Sigmoid colon (tissue), 7 donors: ENCODE results near the gene ARRDC2. TPM values are rescaled to one million over a fixed set of nuclear protein-coding genes. Genes with fewer than 3 reads are reported as not detected.

ENCODE experiments used
- DNase-seq: peaks from one replicate; pipeline ENCODE4 v3.0.0-alpha.2; 2019
- H3K27ac ChIP-seq, 4 donors: fragments of 200-600 bp; sonication (generic); one replicate each; pipeline ENCODE4 v1.5.1; 2016 to 2019; ENCODE audit warnings: mild to moderate bottlenecking in 1 of 4
- H3K27me3 ChIP-seq, 3 donors: fragments of 200-600 bp; sonication (generic); one replicate each; pipeline ENCODE4 v1.5.1; 2019; ENCODE audit warnings: mild to moderate bottlenecking in 1 of 3
- H3K36me3 ChIP-seq, 4 donors: fragments of 200-600 bp; sonication (generic); one replicate each; pipeline ENCODE4 v1.5.1; 2016 to 2019
- H3K4me1 ChIP-seq, 4 donors: fragments of 200-600 bp; sonication (generic); one replicate each; pipeline ENCODE4 v1.5.1; 2017 to 2019
- H3K4me3 ChIP-seq, 4 donors: fragments of 200-600 bp; sonication (generic); one replicate each; pipeline ENCODE4 v1.5.1; 2017 to 2019; ENCODE audit warnings: mild to moderate bottlenecking in 2 of 4, moderate library complexity in 1 of 4
- H3K9me3 ChIP-seq, 4 donors: fragments of 200-600 bp in 3 of 4; sonication (generic) in 3 of 4; one replicate each; pipeline versions ENCODE4 v1.5.1 to v1.6.1; 2013 to 2019
- EP300 ChIP-seq, 4 donors: sonication (generic); formaldehyde crosslinking; IDR thresholded peaks; one replicate each; pipeline ENCODE4 v1.6.1; 2017; ENCODE audit warnings: antibody characterized with exemption in 4 of 4
- POLR2A ChIP-seq, 2 donors: fragments of 450-650 bp; IDR thresholded peaks; one replicate each; pipeline ENCODE4 v1.6.1; 2016; ENCODE audit warnings: antibody characterized with exemption in 2 of 2, mild to moderate bottlenecking in 2 of 2, moderate library complexity in 2 of 2
- POLR2AphosphoS5 ChIP-seq, 4 donors: sonication (generic); formaldehyde crosslinking; IDR thresholded peaks; one replicate each; pipeline ENCODE4 v1.6.1; 2017; ENCODE audit warnings: antibody characterized with exemption in 4 of 4
- WGBS, 2 donors: extraction: QIAGEN DNeasy Blood & Tissue Kit; methylation state at CpG; one replicate each; pipeline ENCODE4 v1.1.7; 2013; 5-methylcytosine and 5-hydroxymethylcytosine counted together
- intact Hi-C: fragments of 100-400 bp; cut with DNase I; formaldehyde crosslinking; loops from one replicate; pipeline ENCODE4 v1.15.1; 2023
- polyA plus RNA-seq, 3 donors: library from polyadenylated mRNA; stranded (reverse); fragments of 200-250 nt; gene quantifications; one replicate each; pipeline ENCODE4 v1.2.3, GENCODE V29; 2013
- total RNA-seq, 4 donors: library from RNA; depleted of rRNA; stranded (reverse); fragments of >200 nt; gene quantifications; one replicate each; pipeline ENCODE4 v1.1.0, GENCODE V29; 2016
- TF ChIP-seq, protein P1 (sequence below), 4 experiments: fragments of 450-650 bp in 3 of 4; fragments of 200-600 bp in 1 of 4; IDR thresholded peaks; one replicate each; pipeline ENCODE4 v1.5.1; 2016 to 2019; ENCODE audit warnings: antibody characterized with exemption in 4 of 4, mild to moderate bottlenecking in 3 of 4, moderate library complexity in 2 of 4
- donor health status: healthy with polysubstance abuse.
- donor health status: Bipolar disorder and iron deficiency.
- donor health status: healthy.

Gene ARRDC2
- total RNA-seq (10 to 100 TPM; 34.5 to 54.2 (median 37.0) TPM), polyA plus RNA-seq (10 to 100 TPM; 22.2 to 44.2 (median 36.5) TPM)

GRCh38 chr19:18007917-18008673 is at the start of gene ARRDC2:
Gene ARRDC2 (plus strand): TSS chr19:18008170. CDS start chr19:18008311, 141 bp downstream.
- TF ChIP-seq EP300 (IDR thresholded peaks at IDR 0.05) (no peak), POLR2AphosphoS5 (IDR thresholded peaks at IDR 0.05) (peak; percentile 81 to 88 (median 86)), POLR2A (IDR thresholded peaks at IDR 0.05) (peak; percentile 51 to 65)
- TF ChIP-seq, protein P1, sequence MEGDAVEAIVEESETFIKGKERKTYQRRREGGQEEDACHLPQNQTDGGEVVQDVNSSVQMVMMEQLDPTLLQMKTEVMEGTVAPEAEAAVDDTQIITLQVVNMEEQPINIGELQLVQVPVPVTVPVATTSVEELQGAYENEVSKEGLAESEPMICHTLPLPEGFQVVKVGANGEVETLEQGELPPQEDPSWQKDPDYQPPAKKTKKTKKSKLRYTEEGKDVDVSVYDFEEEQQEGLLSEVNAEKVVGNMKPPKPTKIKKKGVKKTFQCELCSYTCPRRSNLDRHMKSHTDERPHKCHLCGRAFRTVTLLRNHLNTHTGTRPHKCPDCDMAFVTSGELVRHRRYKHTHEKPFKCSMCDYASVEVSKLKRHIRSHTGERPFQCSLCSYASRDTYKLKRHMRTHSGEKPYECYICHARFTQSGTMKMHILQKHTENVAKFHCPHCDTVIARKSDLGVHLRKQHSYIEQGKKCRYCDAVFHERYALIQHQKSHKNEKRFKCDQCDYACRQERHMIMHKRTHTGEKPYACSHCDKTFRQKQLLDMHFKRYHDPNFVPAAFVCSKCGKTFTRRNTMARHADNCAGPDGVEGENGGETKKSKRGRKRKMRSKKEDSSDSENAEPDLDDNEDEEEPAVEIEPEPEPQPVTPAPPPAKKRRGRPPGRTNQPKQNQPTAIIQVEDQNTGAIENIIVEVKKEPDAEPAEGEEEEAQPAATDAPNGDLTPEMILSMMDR (IDR thresholded peaks at IDR 0.05): no peak
- DNase-seq: peak; percentile 96
- 19 to 22% methylated on average over 92 of the region's 92 CpGs for WGBS, 2 donors
- intact Hi-C loops: loop anchor here (1.0 to 5.0 kb wide), 2 partner anchors 50 to 154 kb away; no protein-coding TSS in a partner anchor
- H3K36me3 ChIP-seq: peaks cover 26 to 42% (median 33%) of the 10 kb centered on the region in 4 donors
- peak within 1 kb of the TSS; percentile 85 to 92 (median 89) for H3K27ac ChIP-seq
- H3K4me1 ChIP-seq: peaks cover 0 to 29% (median 13%) of the 10 kb centered on the region in 4 donors
- peak within 1 kb of the TSS; percentile 35 to 61 (median 54) for H3K4me3 ChIP-seq
- no peaks in the 10 kb centered on the region for H3K9me3 ChIP-seq
- H3K27me3 ChIP-seq: no peaks in the 10 kb centered on the region

GRCh38 chr19:17963936-17964691 is 43.9 kb upstream of the ARRDC2 start:
- DNase-seq: no peak
- TF ChIP-seq, protein P1 (IDR thresholded peaks at IDR 0.05): no peak
- no peak for TF ChIP-seq POLR2A (IDR thresholded peaks at IDR 0.05)
- no peak for TF ChIP-seq POLR2AphosphoS5 (IDR thresholded peaks at IDR 0.05)
- TF ChIP-seq EP300 (IDR thresholded peaks at IDR 0.05): no peak
- H3K36me3 ChIP-seq: no peaks in the 10 kb centered on the region
- 65 to 66% methylated on average over 13 of the region's 13 CpGs for WGBS, 2 donors
- intact Hi-C loops: no loop called here
- peaks cover 0 to 7% (median 0%) of the 10 kb centered on the region in 4 donors for H3K4me1 ChIP-seq
- H3K27ac ChIP-seq: no peak overlapping the region
- H3K9me3 ChIP-seq: no peaks in the 10 kb centered on the region
- H3K4me3 ChIP-seq: no peak overlapping the region
- H3K27me3 ChIP-seq: peaks cover 13 to 65% (median 36%) of the 10 kb centered on the region in 3 donors

DNA sequence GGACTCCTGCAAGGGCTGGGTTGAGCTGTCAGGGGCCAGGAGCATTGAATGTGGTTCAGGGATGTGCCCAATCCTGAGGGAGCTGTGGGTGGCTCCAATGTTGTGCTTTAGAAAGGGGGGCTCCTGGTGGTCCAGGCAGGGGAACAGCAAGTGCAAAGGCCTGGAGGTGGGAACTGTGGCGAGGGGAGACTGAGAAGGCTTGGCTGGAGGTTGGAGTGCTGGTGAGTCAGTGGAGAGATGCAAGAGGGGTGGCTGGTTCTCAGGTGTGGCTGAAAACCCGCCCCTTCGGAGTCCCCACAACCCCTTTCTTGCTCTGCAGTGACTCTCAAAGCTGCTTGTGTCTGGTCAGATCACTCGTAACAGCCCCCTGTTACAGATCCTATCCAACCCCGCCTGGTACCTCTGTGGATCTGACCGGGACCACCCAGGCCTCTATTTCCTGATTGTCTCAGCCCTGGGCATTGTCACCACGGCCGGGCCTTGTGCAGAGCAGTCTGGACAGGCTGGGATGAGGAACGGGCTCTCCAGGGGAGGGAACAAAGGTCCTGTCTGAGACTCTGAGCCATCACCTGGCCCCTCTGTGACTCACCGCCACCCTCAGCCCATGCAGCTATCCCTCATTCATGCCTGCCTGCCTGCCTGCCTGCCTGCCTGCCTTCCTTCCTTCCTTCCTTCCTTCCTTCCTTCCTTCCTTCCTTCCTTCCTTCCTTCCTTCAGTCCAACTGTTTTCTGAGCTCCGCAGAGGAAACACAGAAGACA is 42.4 kb upstream of the ARRDC2 start:
- no peak overlapping the region for H3K27ac ChIP-seq

DNA sequence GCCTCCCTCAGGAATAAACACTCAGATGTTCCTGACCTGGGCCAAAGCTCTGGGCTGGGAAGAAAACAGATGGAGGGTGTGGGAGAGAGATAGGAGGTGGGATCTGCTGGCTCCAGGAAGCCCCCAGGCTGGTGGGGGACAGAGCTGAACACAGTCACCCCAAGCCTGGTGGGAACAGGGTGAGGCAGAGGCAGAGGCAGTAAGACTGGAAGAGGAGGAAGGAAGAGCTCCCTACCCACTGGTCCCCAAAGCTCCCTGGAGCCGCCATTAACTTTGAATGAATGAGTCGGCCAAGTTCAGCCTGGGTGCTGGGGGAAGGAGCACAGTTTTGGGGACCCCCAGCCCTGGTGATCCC is 41.9 kb upstream of the ARRDC2 start:
- H3K4me3 ChIP-seq: no peak overlapping the region
- intact Hi-C loops: no loop called here
- DNase-seq: no peak
- TF ChIP-seq, protein P1 (IDR thresholded peaks at IDR 0.05): no peak
- no peak for TF ChIP-seq POLR2AphosphoS5 (IDR thresholded peaks at IDR 0.05)
- no peak for TF ChIP-seq EP300 (IDR thresholded peaks at IDR 0.05)
- TF ChIP-seq POLR2A (IDR thresholded peaks at IDR 0.05): no peak
- H3K27me3 ChIP-seq: peaks cover 13 to 67% (median 36%) of the 10 kb centered on the region in 3 donors
- peaks cover 0 to 7% (median 0%) of the 10 kb centered on the region in 4 donors for H3K4me1 ChIP-seq
- H3K27ac ChIP-seq: no peak overlapping the region
- H3K36me3 ChIP-seq: no peaks in the 10 kb centered on the region
- WGBS, 2 donors: 57 to 63% methylated on average over 2 of the region's 2 CpGs
- H3K9me3 ChIP-seq: no peaks in the 10 kb centered on the region

More for the DNA sequence above, 42.4 kb upstream of the ARRDC2 start:
- Histone ChIP-seq H3K36me3 (no peaks in the 10 kb centered on the region), H3K4me1 (peaks cover 0 to 7% (median 0%) of the 10 kb centered on the region in 4 donors), H3K4me3 (no peak overlapping the region), H3K9me3 (no peaks in the 10 kb centered on the region), H3K27me3 (peaks cover 13 to 67% (median 36%) of the 10 kb centered on the region in 3 donors)
- WGBS, 2 donors: 41 to 67% methylated on average over 11 of the region's 11 CpGs
- TF ChIP-seq, protein P1 (IDR thresholded peaks at IDR 0.05): no peak
- no peak for TF ChIP-seq EP300 (IDR thresholded peaks at IDR 0.05)
- no peak for TF ChIP-seq POLR2AphosphoS5 (IDR thresholded peaks at IDR 0.05)
- TF ChIP-seq POLR2A (IDR thresholded peaks at IDR 0.05): no peak
- intact Hi-C loops: no loop called here
- DNase-seq: no peak
